ENCODE measurements around the gene OR5M10. TPM values are rescaled to one million over a fixed set of nuclear protein-coding genes. Genes with fewer than 3 reads are reported as not detected.

The OR5M10 gene
- total RNA-seq, 1 donor from 2014 or later = not detected

DNA sequence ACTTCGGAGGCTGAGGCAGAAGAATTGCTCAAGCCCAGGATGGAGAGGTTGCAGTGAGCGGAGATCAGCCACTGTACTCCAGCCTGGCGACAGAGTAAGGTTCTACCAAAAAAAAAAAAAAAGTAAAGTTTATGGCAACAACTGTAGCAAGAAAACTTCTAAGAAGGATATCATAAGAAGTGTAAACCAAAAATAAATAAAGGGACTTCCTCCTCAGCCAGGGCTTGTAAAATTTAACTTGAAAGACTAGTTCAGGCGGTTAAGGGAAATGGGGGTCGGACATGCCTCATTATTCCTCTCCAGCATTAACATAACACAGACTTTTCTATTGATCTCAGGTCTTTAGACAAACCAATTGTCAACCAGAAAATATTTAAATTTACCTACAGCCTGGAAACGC is 32.0 kb downstream of the OR5M10 start:
- Histone ChIP-seq H3K4me1 (no peaks in the 10 kb centered on the region), H3K4me3 (no peak overlapping the region), H3K36me3 (no peaks in the 10 kb centered on the region), H3K9me3 (no peaks in the 10 kb centered on the region), H3K27me3 (no peaks in the 10 kb centered on the region), H3K27ac (no peak overlapping the region)
- TF ChIP-seq, protein P1, sequence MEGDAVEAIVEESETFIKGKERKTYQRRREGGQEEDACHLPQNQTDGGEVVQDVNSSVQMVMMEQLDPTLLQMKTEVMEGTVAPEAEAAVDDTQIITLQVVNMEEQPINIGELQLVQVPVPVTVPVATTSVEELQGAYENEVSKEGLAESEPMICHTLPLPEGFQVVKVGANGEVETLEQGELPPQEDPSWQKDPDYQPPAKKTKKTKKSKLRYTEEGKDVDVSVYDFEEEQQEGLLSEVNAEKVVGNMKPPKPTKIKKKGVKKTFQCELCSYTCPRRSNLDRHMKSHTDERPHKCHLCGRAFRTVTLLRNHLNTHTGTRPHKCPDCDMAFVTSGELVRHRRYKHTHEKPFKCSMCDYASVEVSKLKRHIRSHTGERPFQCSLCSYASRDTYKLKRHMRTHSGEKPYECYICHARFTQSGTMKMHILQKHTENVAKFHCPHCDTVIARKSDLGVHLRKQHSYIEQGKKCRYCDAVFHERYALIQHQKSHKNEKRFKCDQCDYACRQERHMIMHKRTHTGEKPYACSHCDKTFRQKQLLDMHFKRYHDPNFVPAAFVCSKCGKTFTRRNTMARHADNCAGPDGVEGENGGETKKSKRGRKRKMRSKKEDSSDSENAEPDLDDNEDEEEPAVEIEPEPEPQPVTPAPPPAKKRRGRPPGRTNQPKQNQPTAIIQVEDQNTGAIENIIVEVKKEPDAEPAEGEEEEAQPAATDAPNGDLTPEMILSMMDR (IDR thresholded peaks at IDR 0.05) = no peak
- no peak for DNase-seq (ENCODE audit: low spot score in 2 of 2)
- intact Hi-C loops (cut with DNase I) = no loop called here

GRCh38 chr11:56543739-56544138 is 33.8 kb downstream of the OR5M10 start:
- Histone ChIP-seq H3K27me3 (no peaks in the 10 kb centered on the region), H3K27ac (no peak overlapping the region), H3K36me3 (no peaks in the 10 kb centered on the region), H3K4me1 (no peaks in the 10 kb centered on the region), H3K9me3 (no peaks in the 10 kb centered on the region), H3K4me3 (no peak overlapping the region)
- no peak for DNase-seq (ENCODE audit: low spot score in 2 of 2)
- intact Hi-C loops (cut with DNase I) = no loop called here
- TF ChIP-seq, protein P1 (IDR thresholded peaks at IDR 0.05) = no peak

GRCh38 chr11:56543157-56543556 is 34.4 kb downstream of the OR5M10 start, which contains the start of gene OR5M11:
Gene OR5M11, minus strand, starts transcription at chr11:56543257. Its CDS starts 0 bp downstream, at chr11:56543257.
- Histone ChIP-seq H3K27me3 (no peaks in the 10 kb centered on the region), H3K27ac (no peak within 1 kb of the TSS), H3K36me3 (no peaks in the 10 kb centered on the region), H3K4me1 (no peaks in the 10 kb centered on the region), H3K4me3 (no peak within 1 kb of the TSS), H3K9me3 (no peaks in the 10 kb centered on the region)
- TF ChIP-seq, protein P1 (IDR thresholded peaks at IDR 0.05) = no peak
- no peak for DNase-seq (ENCODE audit: low spot score in 2 of 2)
- intact Hi-C loops (cut with DNase I) = no loop called here

GRCh38 chr11:56533054-56533740 is 44.3 kb downstream of the OR5M10 start:
- no peak overlapping the region for H3K27ac ChIP-seq
- intact Hi-C loops (cut with DNase I) = no loop called here
- H3K4me1 ChIP-seq = no peaks in the 10 kb centered on the region
- no peak for DNase-seq (ENCODE audit: low spot score in 2 of 2)
- no peaks in the 10 kb centered on the region for H3K36me3 ChIP-seq
- no peak overlapping the region for H3K4me3 ChIP-seq
- no peaks in the 10 kb centered on the region for H3K9me3 ChIP-seq
- TF ChIP-seq, protein P1 (IDR thresholded peaks at IDR 0.05) = no peak
- H3K27me3 ChIP-seq = no peaks in the 10 kb centered on the region

GRCh38 chr11:56531856-56532255 is 45.7 kb downstream of the OR5M10 start:
- no peaks in the 10 kb centered on the region for H3K4me1 ChIP-seq
- no peak overlapping the region for H3K4me3 ChIP-seq
- no peak overlapping the region for H3K27ac ChIP-seq
- no peaks in the 10 kb centered on the region for H3K36me3 ChIP-seq
- TF ChIP-seq, protein P1 (IDR thresholded peaks at IDR 0.05) = no peak
- no peaks in the 10 kb centered on the region for H3K9me3 ChIP-seq
- no peaks in the 10 kb centered on the region for H3K27me3 ChIP-seq
- intact Hi-C loops (cut with DNase I) = no loop called here
- no peak for DNase-seq (ENCODE audit: low spot score in 2 of 2)

Other genes with a start within 250 kb of the OR5M10 start
- not detected for gene OR8K1, start 231.7 kb downstream of the OR5M10 start, total RNA-seq
- not detected for gene OR8J1, start 223.4 kb downstream of the OR5M10 start, total RNA-seq
- gene OR8U1, start 202.1 kb downstream of the OR5M10 start, total RNA-seq = not detected
- gene OR5AL1, start 165.0 kb downstream of the OR5M10 start, total RNA-seq = not detected
- gene OR5M3, start 104.4 kb downstream of the OR5M10 start, total RNA-seq = not detected
- not detected for gene OR5M8, start 86.4 kb downstream of the OR5M10 start, total RNA-seq
- gene OR5M11, start 34.5 kb downstream of the OR5M10 start, total RNA-seq = not detected
- not detected for gene OR5M1, start 37.2 kb upstream of the OR5M10 start, total RNA-seq
- gene OR5AP2, start 64.7 kb upstream of the OR5M10 start, total RNA-seq = not detected
- not detected for gene OR5AR1, start 86.0 kb upstream of the OR5M10 start, total RNA-seq
- not detected for gene OR9G1, start 121.4 kb upstream of the OR5M10 start, total RNA-seq
- gene OR9G4, start 171.0 kb upstream of the OR5M10 start, total RNA-seq = not detected